ENCODE results near the gene PACS2. TPM values are rescaled to one million over a fixed set of nuclear protein-coding genes. Genes with fewer than 3 reads are reported as not detected.

The PACS2 gene
- total RNA-seq, 1 experiment from 2014 or later: 57.7 TPM

GRCh38 chr14:105363847-105364708, 49.5 kb downstream of the PACS2 start:
- CTCF ChIA-PET: interaction anchor here (0.7 to 1.2 kb wide), 2 partner anchors 9 to 12 kb away, joined by 3 to 4 read pairs; no protein-coding TSS in a partner anchor
- POLR2A ChIA-PET: interaction anchor here (1.1 kb wide), 1 partner anchor 47 kb away, joined by 3 read pairs; no protein-coding TSS in a partner anchor
- Mint-ChIP-seq H3K4me3 (ENCODE audit: unreplicated experiment) (no peak overlapping the region), H3K27ac (ENCODE audit: low read depth, unreplicated experiment) (no peak overlapping the region), H3K36me3 (ENCODE audit: insufficient read depth, unreplicated experiment) (peaks cover 25% of the 10 kb centered on the region), H3K4me1 (ENCODE audit: insufficient read depth, unreplicated experiment) (no peaks in the 10 kb centered on the region), H3K27me3 (ENCODE audit: insufficient read depth, unreplicated experiment) (no peaks in the 10 kb centered on the region), H3K9me3 (ENCODE audit: unreplicated experiment) (no peaks in the 10 kb centered on the region)
- intact Hi-C loops (cut with micrococcal nuclease): no loop called here
- BruUV-seq (replicated peaks): no TSS peak
- TF ChIP-seq CTCF (IDR thresholded peaks at IDR 0.05; ENCODE audit: unreplicated experiment): no peak
- DNase-seq (ENCODE audit: unreplicated experiment): no peak

GRCh38 chr14:105365101-105365500, 50.6 kb downstream of the PACS2 start:
- intact Hi-C loops (cut with micrococcal nuclease): no loop called here
- H3K4me3 Mint-ChIP-seq (ENCODE audit: unreplicated experiment): no peak overlapping the region
- peaks cover 24% of the 10 kb centered on the region for H3K36me3 Mint-ChIP-seq (ENCODE audit: insufficient read depth, unreplicated experiment)
- no peak for DNase-seq (ENCODE audit: unreplicated experiment)
- no peaks in the 10 kb centered on the region for H3K27me3 Mint-ChIP-seq (ENCODE audit: insufficient read depth, unreplicated experiment)
- no peaks in the 10 kb centered on the region for H3K9me3 Mint-ChIP-seq (ENCODE audit: unreplicated experiment)
- POLR2A ChIA-PET: interaction anchor here (0.6 to 1.4 kb wide), 2 partner anchors 12 to 14 kb away, joined by 3 to 4 read pairs; no protein-coding TSS in a partner anchor
- H3K4me1 Mint-ChIP-seq (ENCODE audit: insufficient read depth, unreplicated experiment): no peaks in the 10 kb centered on the region
- BruUV-seq (replicated peaks): no TSS peak
- CTCF ChIA-PET: interaction anchor here (0.7 to 1.2 kb wide), 5 partner anchors 8 to 173 kb away, joined by 3 to 5 read pairs (median 4); no protein-coding TSS in a partner anchor
- H3K27ac Mint-ChIP-seq (ENCODE audit: low read depth, unreplicated experiment): no peak overlapping the region
- no peak for TF ChIP-seq CTCF (IDR thresholded peaks at IDR 0.05; ENCODE audit: unreplicated experiment)

- Mint-ChIP-seq H3K27ac (ENCODE audit: low read depth, unreplicated experiment) (no peak overlapping the region), H3K4me3 (ENCODE audit: unreplicated experiment) (no peak overlapping the region), H3K4me1 (ENCODE audit: insufficient read depth, unreplicated experiment) (no peaks in the 10 kb centered on the region), H3K36me3 (ENCODE audit: insufficient read depth, unreplicated experiment) (peaks cover 18% of the 10 kb centered on the region), H3K27me3 (ENCODE audit: insufficient read depth, unreplicated experiment) (no peaks in the 10 kb centered on the region), H3K9me3 (ENCODE audit: unreplicated experiment) (no peaks in the 10 kb centered on the region)
- CTCF ChIA-PET: interaction anchor here (0.9 to 1.2 kb wide), 3 partner anchors 8 to 172 kb away, joined by 4 to 5 read pairs (median 4); no protein-coding TSS in a partner anchor
- intact Hi-C loops (cut with micrococcal nuclease): no loop called here
- DNase-seq (ENCODE audit: unreplicated experiment): no peak
- POLR2A ChIA-PET: interaction anchor here (0.6 to 1.4 kb wide), 3 partner anchors 11 to 65 kb away, joined by 3 to 4 read pairs (median 3); no protein-coding TSS in a partner anchor
- no peak for TF ChIP-seq CTCF (IDR thresholded peaks at IDR 0.05; ENCODE audit: unreplicated experiment)
- no TSS peak for BruUV-seq (replicated peaks)
These were observed 51.1 kb downstream of the PACS2 start for GRCh38 chr14:105365681-105366080.

GRCh38 chr14:105366386-105367074, 52.0 kb downstream of the PACS2 start:
- intact Hi-C loops (cut with micrococcal nuclease): no loop called here
- peaks cover 11% of the 10 kb centered on the region for H3K36me3 Mint-ChIP-seq (ENCODE audit: insufficient read depth, unreplicated experiment)
- CTCF ChIA-PET: interaction anchor here (1.1 kb wide), 1 partner anchor 123 kb away, joined by 4 read pairs; no protein-coding TSS in a partner anchor
- POLR2A ChIA-PET: no interaction called here
- H3K4me3 Mint-ChIP-seq (ENCODE audit: unreplicated experiment): no peak overlapping the region
- no peak for TF ChIP-seq CTCF (IDR thresholded peaks at IDR 0.05; ENCODE audit: unreplicated experiment)
- no peak for DNase-seq (ENCODE audit: unreplicated experiment)
- no peaks in the 10 kb centered on the region for H3K4me1 Mint-ChIP-seq (ENCODE audit: insufficient read depth, unreplicated experiment)
- H3K27me3 Mint-ChIP-seq (ENCODE audit: insufficient read depth, unreplicated experiment): no peaks in the 10 kb centered on the region
- no TSS peak for BruUV-seq (replicated peaks)
- H3K27ac Mint-ChIP-seq (ENCODE audit: low read depth, unreplicated experiment): no peak overlapping the region
- no peaks in the 10 kb centered on the region for H3K9me3 Mint-ChIP-seq (ENCODE audit: unreplicated experiment)
